Measurements from ENCODE around the gene SIN3A. TPM values are rescaled to one million over a fixed set of nuclear protein-coding genes. Genes with fewer than 3 reads are reported as not detected.

The SIN3A gene
- total RNA-seq, 1 experiment from 2014 or later: 91.8 TPM

DNA sequence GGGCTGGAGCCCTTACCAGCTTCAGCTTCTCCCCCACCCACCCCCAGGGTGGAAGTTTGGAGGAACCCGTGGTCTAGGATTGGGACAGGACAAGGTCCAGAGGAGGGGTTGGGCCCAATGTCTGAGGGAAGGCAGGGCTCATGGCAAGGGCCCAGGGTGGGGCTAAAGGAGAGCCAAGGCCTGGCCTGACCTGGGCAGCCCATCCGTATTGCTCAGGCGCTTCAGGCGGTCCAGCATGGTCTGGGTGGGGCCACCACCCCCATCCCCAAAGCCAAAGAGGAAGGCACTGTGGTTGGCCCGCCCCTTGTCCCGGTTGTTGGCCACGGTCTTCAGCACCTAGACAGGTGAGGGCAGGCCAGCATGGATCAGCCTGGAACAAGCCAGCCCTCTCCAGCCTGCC lies 90.6 kb downstream of the SIN3A start:
- H3K9me3 ChIP-seq (ENCODE audit: insufficient read depth, low read depth): no peaks in the 10 kb centered on the region
- H3K4me1 ChIP-seq (replicated peaks; ENCODE audit: insufficient read depth): no peaks in the 10 kb centered on the region
- intact Hi-C loops (cut with micrococcal nuclease; ENCODE audit: unreplicated experiment): no loop called here
- no peaks in the 10 kb centered on the region for H3K79me2 ChIP-seq (ENCODE audit: low read depth)
- POLR2A ChIA-PET (ENCODE audit: unreplicated experiment): no interaction called here
- H3K9me2 ChIP-seq (ENCODE audit: insufficient read depth): no peaks in the 10 kb centered on the region
- H3K27me3 ChIP-seq (ENCODE audit: insufficient read depth, low read depth): no peaks in the 10 kb centered on the region
- no peaks in the 10 kb centered on the region for H3K36me3 ChIP-seq (ENCODE audit: low read depth)
- TF ChIP-seq CTCF (conservative IDR thresholded peaks at IDR 0.05) (no peak), EZH2 (IDR thresholded peaks at IDR 0.05; ENCODE audit: low read depth) (no peak)
- BruUV-seq (replicated peaks): no TSS peak
- no peak overlapping the region for H2AFZ ChIP-seq
- no peak for DNase-seq
- no peak overlapping the region for H3K27ac ChIP-seq
- CTCF ChIA-PET: no interaction called here
- H3F3A ChIP-seq (ENCODE audit: insufficient read depth, low read depth): no peaks in the 10 kb centered on the region
- no peak overlapping the region for H3K4me2 ChIP-seq
- H3K4me3 ChIP-seq: no peak overlapping the region
- H4K20me1 ChIP-seq (ENCODE audit: insufficient read depth): no peaks in the 10 kb centered on the region

DNA sequence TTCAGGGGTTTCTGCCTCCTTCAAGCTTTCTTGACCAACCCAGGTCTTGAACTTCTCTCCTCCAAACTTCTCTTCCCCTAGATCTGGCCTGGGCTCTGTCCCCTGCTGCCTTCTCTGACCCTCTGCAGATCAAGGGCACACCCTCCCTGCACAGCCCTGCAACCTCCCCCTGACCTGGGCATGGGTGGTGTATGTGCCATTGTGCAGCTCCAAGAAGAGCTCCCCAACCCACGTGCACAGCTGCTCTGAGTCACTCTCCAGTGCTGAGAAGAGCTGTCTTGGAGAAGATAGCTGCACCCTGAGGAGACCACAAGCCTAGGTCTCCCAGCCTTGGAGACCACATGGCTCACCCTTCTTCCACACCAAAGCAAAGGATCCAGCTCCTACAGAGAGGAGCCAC lies 91.1 kb downstream of the SIN3A start:
- H3K36me3 ChIP-seq (ENCODE audit: low read depth): no peaks in the 10 kb centered on the region
- no peak overlapping the region for H2AFZ ChIP-seq
- H3K4me2 ChIP-seq: no peak overlapping the region
- no peaks in the 10 kb centered on the region for H3K9me3 ChIP-seq (ENCODE audit: insufficient read depth, low read depth)
- no peak overlapping the region for H3K4me3 ChIP-seq
- H3F3A ChIP-seq (ENCODE audit: insufficient read depth, low read depth): no peaks in the 10 kb centered on the region
- H3K4me1 ChIP-seq (replicated peaks; ENCODE audit: insufficient read depth): no peaks in the 10 kb centered on the region
- no peaks in the 10 kb centered on the region for H3K27me3 ChIP-seq (ENCODE audit: insufficient read depth, low read depth)
- H4K20me1 ChIP-seq (ENCODE audit: insufficient read depth): no peaks in the 10 kb centered on the region
- no TSS peak for BruUV-seq (replicated peaks)
- H3K9me2 ChIP-seq (ENCODE audit: insufficient read depth): no peaks in the 10 kb centered on the region
- CTCF ChIA-PET: no interaction called here
- intact Hi-C loops (cut with micrococcal nuclease; ENCODE audit: unreplicated experiment): no loop called here
- H3K79me2 ChIP-seq (ENCODE audit: low read depth): no peaks in the 10 kb centered on the region
- no peak for DNase-seq
- POLR2A ChIA-PET (ENCODE audit: unreplicated experiment): interaction anchor here (0.6 kb wide), 1 partner anchor 18 kb away, joined by 3 read pairs; no protein-coding TSS in a partner anchor
- TF ChIP-seq CTCF (conservative IDR thresholded peaks at IDR 0.05) (no peak), EZH2 (IDR thresholded peaks at IDR 0.05; ENCODE audit: low read depth) (no peak)
- no peak overlapping the region for H3K27ac ChIP-seq

GRCh38 chr15:75359537-75360250 lies 91.8 kb downstream of the SIN3A start:
- Histone ChIP-seq H3K27ac (no peak overlapping the region), H3K79me2 (ENCODE audit: low read depth) (no peaks in the 10 kb centered on the region), H3K9me3 (ENCODE audit: insufficient read depth, low read depth) (no peaks in the 10 kb centered on the region), H3K4me2 (no peak overlapping the region), H3K27me3 (ENCODE audit: insufficient read depth, low read depth) (no peaks in the 10 kb centered on the region), H3K36me3 (ENCODE audit: low read depth) (no peaks in the 10 kb centered on the region), H3K4me3 (no peak overlapping the region), H3K9me2 (ENCODE audit: insufficient read depth) (no peaks in the 10 kb centered on the region), H4K20me1 (ENCODE audit: insufficient read depth) (no peaks in the 10 kb centered on the region), H3K4me1 (replicated peaks; ENCODE audit: insufficient read depth) (no peaks in the 10 kb centered on the region), H3F3A (ENCODE audit: insufficient read depth, low read depth) (no peaks in the 10 kb centered on the region), H2AFZ (no peak overlapping the region)
- BruUV-seq (replicated peaks): no TSS peak
- ChIA-PET CTCF (interaction anchor here (0.7 kb wide), 1 partner anchor 301 kb away, joined by 3 read pairs; no protein-coding TSS in a partner anchor), POLR2A (ENCODE audit: unreplicated experiment) (interaction anchor here (0.6 kb wide), 1 partner anchor 17 kb away, joined by 3 read pairs; no protein-coding TSS in a partner anchor)
- intact Hi-C loops (cut with micrococcal nuclease; ENCODE audit: unreplicated experiment): no loop called here
- TF ChIP-seq EZH2 (IDR thresholded peaks at IDR 0.05; ENCODE audit: low read depth) (no peak), CTCF (conservative IDR thresholded peaks at IDR 0.05) (no peak)
- no peak for DNase-seq

Measured in PC-9 (cell line).